ENCODE measurements around the gene SFXN2.

SFXN2 gene

DNA sequence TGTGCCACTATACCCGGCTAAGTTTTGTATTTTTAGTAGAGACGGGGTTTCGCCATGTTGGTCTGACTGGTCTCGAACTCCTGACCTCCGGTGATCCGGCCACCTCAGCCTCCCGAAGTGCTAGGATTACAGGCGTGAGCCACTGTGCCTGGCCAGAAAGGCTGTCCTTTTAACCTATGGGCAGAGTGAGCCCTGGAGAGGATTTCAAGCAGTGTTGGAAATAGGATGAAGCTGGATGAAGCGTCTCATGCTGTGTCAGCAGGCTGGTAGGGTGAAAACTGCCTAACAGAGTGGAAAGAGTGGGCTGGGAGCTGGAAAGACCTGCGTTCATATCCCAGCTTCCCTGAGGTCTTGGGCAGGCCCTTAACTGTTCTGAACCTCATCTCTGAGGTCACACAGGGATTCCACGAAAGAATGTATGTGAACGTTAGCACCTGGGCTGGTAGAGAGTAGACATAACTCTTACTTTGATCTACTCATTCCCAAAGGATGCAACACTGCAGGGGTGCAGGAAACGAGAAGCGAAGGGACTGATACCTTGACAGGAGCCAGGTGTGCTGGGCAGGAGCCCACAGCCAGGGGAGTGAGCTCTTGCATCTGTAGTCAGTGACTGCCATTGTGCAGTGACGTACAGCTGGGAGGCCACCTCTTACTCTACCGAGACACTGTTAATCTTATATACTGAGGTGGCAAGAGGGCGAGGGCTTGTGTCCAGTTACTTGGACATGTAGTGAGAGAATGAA lies 63.4 kb downstream of the SFXN2 start:
- no peak for DNase-seq (ENCODE audit: low spot score)

- no peak for DNase-seq (ENCODE audit: low spot score)
Measured at GRCh38 chr10:102778781-102779180, 64.3 kb downstream of the SFXN2 start.

DNA sequence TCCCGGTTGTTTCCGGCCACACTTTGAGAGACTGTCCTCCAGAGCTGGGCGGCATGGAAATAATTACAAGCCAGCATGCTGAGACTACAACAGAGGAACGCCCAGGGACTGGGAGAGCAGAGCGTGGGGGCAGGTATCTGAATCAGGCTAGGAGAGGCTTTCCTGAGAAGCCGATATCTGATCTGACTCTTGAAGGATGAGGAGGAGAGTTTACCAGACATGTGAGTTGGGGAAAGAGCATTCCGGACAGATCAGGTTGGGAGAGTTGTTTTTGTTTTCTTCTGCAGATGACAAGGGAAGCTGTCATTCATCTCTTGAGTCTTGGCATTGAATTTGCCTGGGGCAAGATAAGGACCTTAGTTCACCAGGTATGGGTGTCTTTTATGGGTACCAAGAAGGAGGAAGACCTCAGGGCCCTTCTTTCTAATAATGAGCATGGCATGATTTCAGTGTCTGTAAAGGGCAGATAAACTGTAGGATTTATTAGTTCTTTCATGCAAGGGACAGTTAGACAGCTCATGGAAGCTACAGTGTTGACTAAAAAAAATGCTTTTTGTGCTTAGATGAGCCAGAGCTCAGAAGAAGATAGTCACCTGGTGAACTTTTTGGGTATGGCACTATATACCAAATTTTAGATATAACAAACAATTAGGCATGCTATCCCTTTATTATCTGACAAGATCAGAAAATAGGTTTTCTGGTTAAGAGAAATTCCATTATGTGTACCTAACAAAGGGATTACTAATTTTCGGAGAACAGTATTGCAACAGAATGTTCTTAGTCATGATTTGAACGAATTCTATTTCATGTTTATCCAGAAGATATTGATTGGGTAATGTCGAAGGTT lies 65.5 kb downstream of the SFXN2 start:
- DNase-seq (ENCODE audit: low spot score) = no peak

DNA sequence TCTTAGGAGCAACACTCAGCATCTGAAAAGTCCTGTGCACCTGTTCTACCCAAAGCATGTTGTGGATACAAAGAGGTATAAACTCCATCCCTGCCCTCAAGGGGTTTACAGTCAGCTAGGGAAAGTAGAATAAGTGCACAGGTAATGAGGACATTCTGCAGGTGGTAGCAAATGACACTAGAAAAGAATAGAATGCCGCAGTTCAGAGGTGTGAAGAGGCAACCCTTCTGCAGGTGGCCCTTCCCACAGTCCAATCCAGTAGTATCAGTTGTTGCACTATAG lies 66.0 kb downstream of the SFXN2 start:
- no peak for DNase-seq (ENCODE audit: low spot score)

DNA sequence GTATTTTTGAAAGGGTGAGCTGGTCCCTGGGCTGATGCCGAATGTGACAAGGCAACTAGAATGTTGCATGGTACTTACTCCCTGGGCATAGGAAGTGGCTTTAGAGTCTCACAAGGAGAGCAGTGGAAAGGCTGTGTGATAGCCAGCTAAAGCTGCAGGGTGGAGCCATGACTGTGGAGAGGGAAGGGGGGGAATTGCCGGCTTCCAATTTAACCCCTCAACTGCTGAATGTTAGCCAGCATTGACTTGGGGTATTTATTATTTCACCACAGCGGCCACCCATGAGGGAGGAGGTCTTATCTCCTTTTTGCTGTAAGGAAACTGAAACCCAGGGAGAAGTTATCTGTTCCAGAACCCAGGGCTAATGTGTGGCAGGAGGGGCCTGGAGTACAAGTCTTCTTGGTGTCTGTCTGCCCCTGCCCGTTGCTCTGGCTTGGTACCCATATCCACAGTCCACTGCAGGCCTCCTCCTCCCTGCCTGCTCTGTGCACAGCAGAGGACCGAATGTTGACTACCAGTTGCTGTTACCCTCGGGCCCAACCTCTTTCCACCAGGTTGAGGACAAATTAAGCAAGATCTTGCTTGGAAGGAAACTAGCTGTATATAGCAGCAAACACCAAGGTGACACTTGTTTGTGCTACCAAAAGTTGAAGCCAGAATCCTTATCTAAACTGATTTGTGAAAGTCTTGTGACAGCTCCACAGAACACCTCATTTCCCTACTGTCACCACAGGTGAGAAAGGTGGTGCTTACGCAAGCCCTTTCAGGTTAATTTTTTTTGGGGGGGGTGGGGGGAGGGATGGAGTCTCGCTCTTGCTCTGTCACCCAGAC lies 66.9 kb downstream of the SFXN2 start:
- DNase-seq (ENCODE audit: low spot score) = no peak

- no peak for DNase-seq (ENCODE audit: low spot score)
Measured at GRCh38 chr10:102781921-102782557, 67.6 kb downstream of the SFXN2 start.

- no peak for DNase-seq (ENCODE audit: low spot score)
Measured at GRCh38 chr10:102782673-102783551, 68.5 kb downstream of the SFXN2 start.

GRCh38 chr10:102783568-102783967 lies 69.1 kb downstream of the SFXN2 start:
- no peak for DNase-seq (ENCODE audit: low spot score)

- no peak for DNase-seq (ENCODE audit: low spot score)
Measured at GRCh38 chr10:102785818-102786217, 71.4 kb downstream of the SFXN2 start.

- DNase-seq (ENCODE audit: low spot score) = no peak
Measured at GRCh38 chr10:102791754-102792395, 77.4 kb downstream of the SFXN2 start.
